HG03045 (cell line): Measurements from ENCODE around the gene DUS1L.
"Not testable (repeated sequence)": the region's sequence is repeated elsewhere in the genome, so short reads cannot be mapped to it uniquely, and the experiment has no call there.

Source experiments
- ATAC-seq: cut with Tn5 transposase; IDR thresholded peaks from one replicate; pipeline ENCODE4 v1.9.1; 2021; ENCODE audit warnings: mild to moderate bottlenecking, moderate library complexity; ENCODE audit not compliant: unreplicated experiment

DUS1L gene

DNA sequence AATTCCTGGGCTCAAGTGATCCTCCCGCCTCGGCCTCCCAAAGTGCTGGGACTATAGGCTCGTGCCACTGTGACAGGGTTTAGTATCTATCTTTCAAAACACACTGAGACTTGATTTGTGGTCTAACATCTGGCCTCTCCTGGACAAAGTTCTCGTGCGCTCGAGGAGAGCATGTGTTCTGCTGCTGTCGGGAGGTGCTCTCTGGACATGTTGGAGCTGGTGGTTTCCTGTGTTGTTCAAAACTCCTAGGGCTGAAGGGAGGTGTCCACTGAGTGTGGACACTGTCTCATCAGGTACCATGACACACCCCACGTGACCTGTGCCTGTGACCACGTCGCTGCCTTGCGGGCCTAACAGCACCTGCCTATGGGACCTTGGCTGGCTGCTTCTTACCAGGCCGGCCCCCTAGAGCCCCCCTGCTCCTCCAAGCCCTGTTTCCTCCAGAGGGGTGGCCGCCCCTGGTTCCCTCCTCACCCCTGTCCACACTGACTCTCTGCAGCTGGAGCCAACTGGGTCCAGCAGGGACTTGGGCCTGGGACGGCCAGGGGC lies 19.6 kb downstream of the DUS1L start:
- ATAC-seq: no peak

DNA sequence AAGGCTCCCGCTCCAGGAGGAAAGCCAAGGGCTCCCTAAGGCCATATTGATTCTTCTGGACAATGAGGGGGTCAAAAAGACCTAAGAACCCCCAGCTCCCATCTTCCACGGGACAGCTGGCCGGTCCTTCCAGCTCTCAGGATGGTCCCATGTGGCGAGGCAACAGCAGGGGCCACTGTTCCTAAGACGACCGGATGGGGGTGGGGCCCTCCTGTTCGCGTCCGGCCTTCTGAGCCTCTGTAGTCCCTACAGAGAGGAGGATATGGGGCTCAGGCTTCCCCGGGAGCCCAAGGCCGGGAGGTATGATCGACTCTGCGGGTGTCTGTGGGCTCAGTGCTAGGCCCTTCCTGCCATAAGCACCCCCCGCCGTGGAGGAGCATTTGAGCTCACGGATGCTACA lies 22.1 kb downstream of the DUS1L start:
- ATAC-seq: no peak

DNA sequence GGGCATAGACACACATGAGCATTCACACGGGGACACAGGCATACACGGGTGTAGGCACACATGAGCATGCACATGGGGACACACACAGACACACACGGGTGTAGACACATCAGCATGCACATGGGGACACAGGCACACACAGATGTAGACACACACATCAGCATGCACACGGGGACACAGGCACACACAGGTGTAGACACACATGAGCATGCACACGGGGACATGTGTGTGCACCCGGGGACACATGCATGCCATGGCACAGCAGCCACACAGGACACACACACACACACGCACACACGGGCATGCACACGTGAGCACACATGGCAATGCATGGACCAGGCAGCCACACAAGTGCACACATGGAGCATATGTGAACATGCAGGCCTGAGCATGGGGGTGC lies 23.0 kb downstream of the DUS1L start:
- no peak for ATAC-seq

DNA sequence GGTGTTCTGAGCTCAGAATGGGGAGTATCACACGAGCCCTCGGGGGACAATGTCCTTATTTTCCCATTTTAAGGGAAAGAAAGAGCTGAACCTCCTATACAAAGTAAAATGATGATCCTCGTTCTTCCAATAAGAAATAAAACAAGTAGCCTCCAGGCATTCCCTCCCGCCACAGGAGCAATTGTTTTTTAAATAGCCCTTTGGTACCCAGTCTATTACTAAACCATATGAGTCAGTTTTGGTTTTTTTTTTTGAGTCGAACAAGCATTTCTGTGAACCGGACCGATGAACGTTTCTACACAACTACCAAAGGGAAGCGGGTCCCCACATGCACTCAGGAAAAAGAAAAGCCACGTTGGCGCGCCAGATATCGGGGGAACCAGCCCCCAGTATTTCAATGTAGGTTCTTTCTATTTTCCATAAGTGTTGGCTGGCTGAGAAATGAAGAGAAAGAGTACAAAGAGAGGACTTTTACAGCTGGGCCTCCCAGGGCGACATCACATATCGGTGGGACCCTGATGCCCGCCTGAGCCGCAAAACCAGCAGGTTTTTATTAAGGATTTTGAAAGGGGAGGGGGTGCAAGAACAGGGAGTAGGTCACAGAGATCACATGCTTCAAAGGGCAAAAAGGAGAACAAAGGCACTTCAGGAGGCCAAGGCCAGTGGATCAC lies 24.3 kb downstream of the DUS1L start:
- no peak for ATAC-seq

DNA sequence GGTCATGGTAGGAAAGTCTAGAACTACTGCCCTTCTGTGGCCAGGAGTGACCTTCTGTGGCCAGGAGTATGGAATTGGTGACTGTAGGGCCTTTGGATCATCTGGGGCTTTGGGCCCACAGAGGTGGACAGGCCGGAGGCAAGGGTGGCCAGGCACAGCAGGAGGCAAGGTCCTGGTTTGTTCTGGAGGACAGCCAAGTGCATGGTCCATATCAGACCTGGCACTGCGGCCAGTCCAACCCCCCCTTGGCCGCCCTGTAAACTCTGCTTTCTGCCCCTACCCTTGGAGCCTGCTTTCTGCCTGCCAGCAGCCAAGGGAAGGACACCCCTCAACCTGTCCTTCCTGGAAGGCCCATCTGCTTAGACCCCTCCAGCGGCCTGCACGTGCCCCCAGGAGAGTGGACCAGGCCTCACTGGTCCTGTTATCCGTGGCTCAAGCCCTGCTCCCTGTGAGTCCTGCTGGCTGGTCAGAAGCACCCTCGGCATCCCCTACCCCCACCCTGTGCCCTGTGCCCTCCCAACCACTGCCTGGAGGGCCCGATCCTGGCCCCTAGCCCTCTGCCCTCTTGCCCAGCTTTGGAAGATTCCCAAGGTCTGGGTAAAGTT lies 25.8 kb downstream of the DUS1L start:
- ATAC-seq: no peak

DNA sequence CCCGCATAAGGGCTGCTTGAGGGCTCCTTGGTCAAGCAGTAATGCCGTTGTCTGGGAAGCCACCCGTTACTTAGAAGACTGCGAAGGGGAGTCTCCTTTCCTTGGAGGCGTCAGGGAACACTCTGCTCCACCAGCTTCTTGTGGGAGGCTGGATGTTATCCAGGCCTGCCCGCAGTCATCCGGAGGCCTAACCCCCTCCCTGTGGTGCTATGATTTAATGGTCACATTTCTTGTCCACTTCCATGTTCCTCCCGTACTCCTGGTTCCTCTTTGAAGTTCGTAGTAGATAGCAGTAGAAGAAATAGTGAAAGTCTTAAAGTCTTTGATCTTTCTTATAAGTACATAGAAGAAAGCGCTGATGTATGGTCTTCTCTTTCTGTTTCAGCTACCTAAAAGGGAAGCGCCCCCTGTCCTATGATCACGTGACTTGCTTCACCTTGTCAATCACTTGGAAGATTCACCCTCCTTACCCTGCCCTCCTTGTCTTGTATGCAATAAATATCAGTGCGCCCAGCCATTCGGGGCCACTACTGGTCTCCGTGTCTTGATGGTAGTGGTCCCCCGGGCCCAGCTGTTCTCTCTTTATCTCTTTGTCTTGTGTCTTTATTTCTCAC lies 26.7 kb downstream of the DUS1L start:
- ATAC-seq: not testable (repeated sequence)

DNA sequence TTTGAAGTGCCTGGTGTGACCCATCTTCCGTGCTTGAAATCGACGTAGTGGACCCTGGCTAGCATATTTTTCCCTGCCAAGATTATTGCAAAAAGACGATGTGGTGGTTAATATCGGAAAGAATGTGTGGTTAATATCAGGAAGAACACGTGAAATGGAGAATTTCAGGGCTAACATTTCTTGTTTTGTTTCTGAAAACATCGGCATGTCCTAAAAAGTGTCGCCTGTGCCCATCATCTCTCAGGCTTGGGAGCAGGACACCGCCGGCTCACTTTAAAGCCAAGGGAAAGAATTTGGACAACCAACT lies 27.8 kb downstream of the DUS1L start:
- no peak for ATAC-seq

DNA sequence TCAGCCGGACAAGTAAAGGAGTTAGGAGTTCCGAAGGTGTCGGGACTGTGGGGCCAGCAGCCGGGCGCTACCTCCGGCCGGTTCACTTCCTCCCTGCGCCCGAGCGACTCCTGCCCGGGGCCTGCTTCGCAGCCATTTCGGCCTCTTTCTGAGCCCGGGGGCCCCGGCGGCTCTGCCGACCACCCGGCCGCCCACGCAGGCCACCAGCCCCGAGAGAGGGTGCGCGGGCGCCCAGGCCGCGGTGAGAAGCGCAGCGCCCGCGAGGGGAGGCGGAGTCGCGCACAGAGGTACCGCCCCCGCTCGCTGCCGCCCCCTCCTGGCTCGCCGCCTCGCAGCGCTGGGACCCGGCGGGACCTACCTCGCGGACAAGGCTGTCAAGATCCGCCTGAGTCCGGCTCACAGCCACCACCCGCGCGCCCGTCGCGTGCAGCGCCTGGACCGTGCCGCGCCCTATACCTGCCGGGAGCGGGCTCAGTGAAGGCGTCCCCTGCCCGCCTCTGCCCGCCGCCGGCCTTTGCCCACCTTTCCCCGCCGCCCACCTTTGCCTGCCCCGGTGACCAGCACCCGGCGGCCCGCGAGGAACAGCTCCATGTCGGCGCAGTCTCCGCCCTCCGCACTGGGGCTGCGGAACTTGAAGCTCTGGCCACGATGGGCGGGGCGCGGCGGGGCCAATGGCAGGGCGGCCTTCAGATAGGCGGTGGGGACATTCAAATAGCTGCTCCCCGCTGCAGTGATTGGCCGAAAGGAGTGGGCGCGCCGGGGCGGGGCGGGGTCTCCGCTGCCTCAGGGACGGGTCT lies 28.3 kb downstream of the DUS1L start, which contains the start of gene DCXR:
TSS of gene DCXR (minus strand) at position 606 of the 797 bp plus-strand sequence. CDS start at position 591, 15 bp downstream.
- peak; percentile 89 for ATAC-seq

DNA sequence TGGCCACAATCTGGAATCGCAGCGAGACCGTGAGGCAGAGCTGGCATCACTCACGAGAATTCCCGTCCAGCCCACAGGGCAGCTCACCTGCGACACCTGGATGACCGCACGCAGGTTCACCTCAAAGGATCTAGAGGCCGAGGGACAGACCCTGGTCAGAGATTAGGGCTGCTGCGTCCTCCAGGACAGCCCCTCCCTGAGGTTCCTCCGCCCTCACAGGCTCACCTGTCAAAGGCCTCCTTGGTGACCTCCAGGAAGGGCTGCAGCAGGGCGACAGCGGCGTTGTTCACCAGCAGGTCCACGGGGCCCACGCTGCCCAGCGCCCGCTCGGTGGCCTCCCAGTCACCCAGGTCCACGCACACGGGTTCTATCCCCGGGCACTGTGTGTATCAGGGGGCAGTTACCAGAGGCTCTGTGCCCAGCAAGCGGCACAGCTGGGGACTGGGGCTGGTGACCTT lies 28.9 kb downstream of the DUS1L start:
- no peak for ATAC-seq

DNA sequence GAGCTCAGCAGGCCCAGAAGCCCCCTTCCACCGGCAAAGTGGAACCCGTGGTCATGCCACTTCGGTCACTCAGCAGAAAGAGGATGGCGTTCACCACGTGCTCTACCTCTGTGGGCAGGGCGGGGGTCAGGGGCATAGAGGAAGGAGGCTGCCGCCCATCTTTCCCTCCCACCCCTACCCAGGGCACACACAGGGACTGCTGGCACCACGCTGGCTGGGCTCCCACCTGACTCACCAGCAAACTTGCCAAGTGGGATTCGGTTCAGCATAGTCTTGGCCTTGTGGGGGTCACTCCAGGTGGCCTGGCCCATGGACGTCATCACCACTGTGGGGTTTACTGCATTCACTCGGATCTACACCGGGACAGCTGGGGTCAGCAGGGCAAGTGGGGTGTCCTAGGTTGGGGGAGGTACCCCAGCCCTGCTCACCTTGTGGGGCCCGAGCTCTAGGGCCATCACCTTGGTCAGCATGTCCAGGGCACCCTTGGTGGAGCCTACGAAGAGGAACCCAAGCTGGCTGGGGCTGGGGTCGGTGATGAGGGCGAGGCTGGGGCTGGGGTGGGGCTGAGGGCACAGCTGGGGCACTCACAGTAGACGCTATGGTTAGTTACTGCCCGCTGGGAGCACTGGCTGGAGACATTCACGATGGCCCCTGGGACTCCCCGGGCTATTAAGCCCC lies 29.5 kb downstream of the DUS1L start:
- no peak for ATAC-seq

DNA sequence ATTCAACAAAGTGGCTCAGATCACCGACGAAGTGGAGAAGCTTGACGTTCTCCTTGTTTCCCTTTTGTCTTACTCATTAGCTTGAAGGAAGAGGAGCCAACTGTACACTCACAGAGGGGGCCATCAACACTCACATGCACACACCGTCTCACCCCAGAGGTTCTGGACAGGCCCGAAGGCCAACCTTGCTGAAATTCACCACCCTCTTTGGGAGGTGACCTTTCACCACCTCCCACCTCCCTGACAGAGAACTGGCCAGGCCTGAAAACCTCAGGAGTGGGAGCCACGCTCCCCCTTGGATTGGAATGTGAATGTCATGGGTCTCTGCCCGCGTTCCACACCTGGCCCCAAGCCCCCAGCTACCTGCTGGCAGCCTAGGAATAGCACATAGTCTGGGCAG lies 30.1 kb downstream of the DUS1L start:
- no peak for ATAC-seq

DNA sequence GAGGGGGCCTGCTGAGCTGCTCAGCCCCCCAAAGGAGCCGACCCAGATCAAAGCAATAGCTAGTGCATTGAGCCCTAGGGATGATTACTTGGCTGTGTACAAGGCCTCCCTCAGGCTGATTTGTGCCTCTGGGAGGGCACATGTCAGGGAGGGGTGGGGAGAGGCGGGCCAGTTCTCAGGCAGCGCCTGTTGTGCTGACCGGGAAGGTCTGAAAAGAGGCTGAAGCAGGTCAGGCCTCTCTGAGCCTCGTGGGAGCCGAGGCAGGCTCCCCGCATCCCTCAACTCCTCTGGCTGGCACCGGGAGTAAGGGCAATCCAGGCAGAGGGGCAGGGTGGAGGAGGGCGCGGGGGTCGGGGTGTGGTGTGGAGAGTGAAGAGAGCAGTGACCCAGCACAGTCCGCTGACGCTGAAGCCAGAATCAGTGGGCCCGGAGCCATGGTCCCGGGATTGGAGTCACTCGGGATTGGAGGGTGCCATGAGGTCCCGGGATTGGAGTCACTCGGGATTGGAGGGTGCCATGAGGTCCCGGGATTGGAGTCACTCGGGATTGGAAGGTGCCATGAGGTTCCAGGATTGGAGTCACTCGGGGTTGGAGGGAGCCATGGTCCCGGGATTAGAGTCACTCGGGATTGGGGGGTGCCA lies 31.1 kb downstream of the DUS1L start:
- ATAC-seq: no peak

DNA sequence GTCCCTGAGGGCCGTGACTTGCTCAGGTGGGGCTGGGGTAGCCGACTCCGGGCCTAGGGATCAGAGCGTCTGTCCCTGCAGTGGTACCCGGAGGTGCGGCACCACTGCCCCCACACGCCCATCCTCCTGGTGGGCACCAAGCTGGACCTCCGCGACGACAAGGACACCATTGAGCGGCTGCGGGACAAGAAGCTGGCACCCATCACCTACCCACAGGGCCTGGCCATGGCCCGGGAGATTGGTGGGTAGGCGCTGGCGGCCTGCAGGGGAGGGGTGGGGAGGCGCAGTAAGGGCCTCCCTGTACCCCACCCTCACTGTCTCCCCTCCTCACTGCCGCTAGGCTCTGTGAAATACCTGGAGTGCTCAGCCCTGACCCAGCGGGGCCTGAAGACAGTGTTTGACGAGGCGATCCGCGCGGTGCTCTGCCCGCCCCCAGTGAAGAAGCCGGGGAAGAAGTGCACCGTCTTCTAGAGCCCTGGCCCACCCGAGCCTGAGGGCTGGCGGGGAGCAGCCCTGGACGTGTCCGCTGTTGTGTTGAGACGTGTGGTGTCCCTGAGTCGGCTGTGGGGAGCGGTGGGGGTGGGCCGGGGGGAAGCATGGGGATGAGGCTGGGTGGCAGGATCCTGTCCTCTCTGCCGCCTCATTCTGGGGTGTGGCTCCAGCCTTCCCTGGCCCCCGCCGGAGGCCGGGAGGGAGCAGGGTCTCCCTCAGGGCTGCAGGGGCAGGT lies 32.1 kb downstream of the DUS1L start:
- ATAC-seq: no peak

DNA sequence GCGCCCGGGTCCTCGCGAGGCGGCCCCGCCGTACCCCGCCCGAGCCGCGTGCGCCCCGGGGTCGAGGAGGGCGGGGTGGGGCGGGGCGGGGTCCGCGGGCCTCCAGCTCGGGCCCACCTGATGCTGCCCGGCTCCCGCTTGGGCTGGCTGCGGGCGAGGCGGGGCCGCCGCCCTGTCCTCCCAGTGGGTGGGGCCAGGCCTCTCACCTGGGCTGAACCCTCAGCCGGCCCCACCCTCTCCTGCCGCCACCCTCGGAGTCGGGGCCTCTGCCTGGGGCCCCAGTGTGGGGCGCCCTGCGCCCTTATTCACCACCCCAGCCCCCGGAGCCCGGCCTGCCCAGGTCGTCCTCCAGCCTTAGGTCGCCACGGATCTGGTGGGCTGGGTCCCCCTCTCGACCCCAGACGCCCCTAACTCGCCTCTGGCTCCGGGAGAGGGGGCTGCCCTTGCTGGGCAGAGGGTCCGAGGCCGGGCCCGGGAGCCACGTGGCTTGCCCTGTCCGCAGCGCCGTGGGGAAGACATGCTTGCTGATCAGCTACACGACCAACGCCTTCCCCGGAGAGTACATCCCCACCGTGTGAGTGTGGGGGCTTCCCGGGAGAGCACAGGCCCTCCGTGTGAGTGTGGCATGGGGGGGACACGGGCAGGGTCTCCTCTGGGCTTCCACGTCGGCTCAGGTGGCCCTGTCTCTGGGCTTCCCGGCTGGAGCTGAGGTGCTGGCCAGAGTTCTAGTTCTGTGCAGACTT lies 33.5 kb downstream of the DUS1L start:
- no peak for ATAC-seq

DNA sequence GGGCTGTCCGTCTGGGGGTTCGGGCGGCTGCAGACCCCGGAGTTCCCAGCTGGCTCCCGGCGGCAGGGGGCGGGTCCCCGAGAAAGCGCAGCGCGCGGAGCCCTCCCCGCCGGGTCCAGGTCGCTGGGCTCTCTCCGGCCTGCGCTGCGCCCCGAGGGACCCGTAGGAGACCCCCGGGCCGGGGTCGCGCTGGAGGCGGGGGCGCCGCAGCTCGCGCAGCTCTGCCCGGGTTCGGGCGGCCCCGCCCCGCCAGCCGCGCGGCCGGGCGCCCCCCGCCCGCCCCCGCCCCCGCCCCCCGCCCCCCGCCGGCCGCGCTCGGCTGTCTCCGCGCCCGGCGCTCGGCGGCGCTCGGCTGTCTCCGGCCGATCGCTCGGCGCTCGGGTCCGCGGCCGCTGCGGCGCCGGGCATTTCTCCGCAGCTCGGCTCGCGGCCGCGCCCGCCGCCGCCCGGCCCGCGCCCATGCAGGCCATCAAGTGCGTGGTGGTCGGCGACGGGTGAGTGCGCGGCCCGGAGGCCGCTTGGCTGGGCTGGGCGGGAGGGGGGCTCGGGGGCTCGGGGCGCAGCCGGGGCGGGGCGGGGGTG lies 34.2 kb downstream of the DUS1L start, which contains the start of gene RAC3:
TSS of gene RAC3 (plus strand) at position 376 of the 582 bp plus-strand sequence. CDS start at position 460, 84 bp downstream.
- ATAC-seq: no peak

DNA sequence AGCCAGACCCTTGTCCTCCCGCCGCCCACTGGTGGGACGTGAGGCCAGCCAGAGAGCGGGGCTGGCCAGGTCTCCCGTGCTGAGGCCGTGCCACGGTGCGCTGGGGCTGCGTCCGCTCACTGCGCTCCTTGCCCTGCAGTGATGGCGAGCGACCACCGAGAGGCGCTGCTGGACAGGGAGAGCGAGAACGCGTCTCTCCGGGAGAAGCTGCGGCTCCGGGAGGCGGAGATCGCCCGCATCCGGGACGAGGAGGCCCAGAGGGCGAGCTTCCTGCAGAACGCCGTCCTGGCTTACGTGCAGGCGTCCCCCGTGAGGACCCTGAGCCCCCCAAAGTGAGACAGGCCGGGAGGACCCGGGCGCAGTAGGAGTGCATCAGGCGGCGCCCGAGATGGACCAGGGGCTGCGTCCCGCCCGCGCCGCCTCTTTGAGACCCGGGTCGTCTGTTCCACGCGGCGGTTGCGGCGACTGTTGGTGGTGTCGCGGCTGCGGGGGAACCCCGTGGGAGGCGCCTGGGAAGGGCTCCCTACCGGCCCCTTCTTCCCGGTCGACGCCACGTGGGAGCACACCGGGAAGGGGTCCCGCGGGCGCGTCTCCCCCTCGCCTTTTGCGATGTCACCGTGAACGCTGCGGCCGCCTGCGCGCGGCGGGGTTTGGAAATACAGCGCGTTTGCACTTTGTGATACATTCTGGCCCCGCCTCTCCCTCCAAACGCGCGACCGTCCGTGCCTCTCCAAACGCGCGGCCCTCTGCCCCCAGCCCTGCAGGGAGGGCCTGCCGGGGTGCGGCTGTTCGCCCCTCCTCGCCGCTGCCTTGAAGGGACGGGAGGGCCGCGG lies 34.9 kb downstream of the DUS1L start:
- ATAC-seq: no peak

DNA sequence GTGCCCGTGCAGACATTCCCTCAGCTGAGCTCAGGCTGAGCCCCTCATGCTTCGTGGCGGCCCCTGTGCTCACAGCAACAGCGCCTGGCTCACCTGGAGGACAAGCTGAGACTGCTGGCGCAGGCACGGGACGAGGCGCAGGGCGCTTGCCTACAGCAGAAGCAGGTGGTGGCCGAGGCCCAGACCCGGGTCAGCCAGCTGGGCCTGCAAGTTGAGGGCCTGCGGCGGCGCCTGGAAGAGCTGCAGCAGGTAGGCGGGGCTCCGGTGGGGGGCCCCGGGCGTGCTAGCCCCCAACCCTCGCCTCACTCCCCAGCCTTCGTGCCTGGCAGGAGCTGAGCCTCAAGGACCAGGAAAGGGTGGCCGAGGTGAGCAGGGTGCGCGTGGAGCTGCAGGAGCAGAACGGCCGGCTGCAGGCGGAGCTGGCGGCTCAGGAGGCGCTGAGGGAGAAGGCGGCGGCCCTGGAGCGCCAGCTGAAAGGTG lies 35.6 kb downstream of the DUS1L start:
- ATAC-seq: no peak
